COLO829 (cell line): Measurements from ENCODE around the gene ASCL4.
"Not testable (repeated sequence)": the region's sequence is repeated elsewhere in the genome, so short reads cannot be mapped to it uniquely, and the experiment has no call there.

Experiments used
- DNase-seq: peaks from one replicate; pipeline ENCODE4 v3.0.0; 2012; ENCODE audit warnings: low spot score

ASCL4 gene, protein sequence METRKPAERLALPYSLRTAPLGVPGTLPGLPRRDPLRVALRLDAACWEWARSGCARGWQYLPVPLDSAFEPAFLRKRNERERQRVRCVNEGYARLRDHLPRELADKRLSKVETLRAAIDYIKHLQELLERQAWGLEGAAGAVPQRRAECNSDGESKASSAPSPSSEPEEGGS

DNA sequence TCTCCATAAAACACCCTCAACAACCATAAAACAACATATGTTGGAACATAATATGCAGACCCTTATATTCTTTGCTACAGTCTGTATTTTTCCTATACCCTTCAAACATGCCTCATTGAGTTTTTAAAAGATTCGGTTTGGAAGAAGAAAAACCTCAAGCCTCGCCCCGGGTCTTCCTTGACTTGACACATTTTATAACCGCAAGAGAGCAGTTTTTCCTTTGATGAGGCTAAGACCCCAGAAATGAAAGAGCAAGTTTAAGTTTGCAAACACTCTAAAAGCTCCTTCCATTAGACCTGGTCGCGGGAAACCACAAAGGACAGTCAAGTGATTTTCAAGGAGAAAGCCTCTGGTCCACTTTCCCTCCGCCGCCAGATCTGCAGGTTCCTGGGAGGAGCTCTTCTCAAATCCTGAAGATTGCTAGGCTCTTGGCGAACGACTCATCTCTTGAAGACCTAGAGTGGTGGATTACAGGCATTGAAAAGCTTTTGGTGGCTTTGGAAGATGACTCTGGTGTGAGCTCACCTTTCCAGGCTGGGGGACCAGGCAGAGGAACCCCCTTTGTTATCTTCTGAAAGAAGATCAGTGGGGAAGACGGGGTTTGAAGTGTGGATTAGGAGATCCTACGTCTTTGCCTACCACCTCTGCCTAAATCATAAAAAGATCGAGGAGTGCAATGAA, at the start of gene ASCL4:
Gene ASCL4, plus strand, starts transcription at position 356 of the 681 bp plus-strand sequence. CDS start 515 bp downstream, outside the sequence.
- DNase-seq = no peak

DNA sequence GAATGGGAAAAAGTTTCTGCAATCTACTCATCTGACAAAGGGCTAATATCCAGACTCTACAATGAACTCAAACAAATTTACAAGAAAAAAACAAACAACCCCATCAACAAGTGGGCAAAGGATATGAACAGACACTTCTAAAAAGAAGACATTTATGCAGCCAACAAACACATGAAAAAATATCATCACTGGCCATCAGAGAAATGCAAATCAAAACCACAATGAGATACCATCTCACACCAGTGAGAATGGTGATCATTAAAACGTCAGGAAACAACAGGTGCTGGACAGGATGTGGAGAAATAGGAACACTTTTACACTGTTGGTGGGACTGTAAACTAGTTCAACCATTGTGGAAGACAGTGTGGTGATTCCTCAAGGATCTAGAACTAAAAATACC, 47.2 kb upstream of the ASCL4 start:
- not testable (repeated sequence) for DNase-seq

DNA sequence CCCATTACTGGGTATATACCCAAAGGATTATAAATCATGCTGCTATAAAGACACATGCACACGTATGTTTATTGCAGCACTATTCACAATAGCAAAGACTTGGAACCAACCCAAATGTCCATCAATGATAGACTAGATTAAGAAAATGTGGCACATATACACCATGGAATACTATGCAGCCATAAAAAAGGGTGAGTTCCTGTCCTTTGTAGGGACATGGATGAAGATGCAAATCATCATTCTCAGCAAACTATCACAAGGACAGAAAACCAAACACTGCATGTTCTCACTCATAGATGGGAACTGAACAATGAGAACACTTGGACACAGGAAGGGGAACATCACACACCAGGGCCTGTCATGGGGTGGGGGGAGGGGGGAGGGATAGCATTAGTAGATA, 46.8 kb upstream of the ASCL4 start:
- not testable (repeated sequence) for DNase-seq

DNA sequence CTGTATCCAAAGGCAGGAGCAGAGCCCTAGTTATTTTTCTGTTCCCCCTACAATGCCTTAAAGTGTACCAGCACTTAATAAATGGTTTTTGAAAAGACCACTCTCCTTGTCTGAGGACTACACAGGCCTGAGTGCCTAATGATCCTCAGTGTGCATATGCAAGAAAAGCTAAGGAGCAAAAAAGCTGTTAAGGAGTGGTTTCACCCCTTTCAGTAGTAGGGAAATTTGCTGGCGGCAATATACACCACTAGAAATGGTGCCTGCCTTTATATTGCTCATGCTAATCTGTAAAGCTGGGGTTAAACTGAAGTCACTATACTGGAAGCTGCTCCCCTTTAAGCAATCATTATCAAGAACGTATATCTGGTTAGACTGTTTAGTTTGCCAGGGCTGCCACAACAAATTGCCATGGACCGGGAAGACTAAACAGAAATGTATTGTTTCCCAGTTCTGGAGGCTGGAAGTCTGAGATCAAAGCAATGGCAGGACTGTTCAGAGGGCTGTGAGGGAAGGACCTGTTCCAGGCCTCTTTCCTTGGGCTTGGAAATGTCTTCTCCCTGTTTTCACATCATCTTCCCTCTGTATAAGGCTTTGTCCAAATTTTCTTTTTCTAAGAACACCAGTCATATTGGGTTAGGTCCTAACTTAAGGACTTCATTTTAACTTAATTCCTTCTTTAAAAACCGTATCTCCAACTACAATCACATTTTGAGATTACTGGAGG, 43.7 kb upstream of the ASCL4 start:
- no peak for DNase-seq

DNA sequence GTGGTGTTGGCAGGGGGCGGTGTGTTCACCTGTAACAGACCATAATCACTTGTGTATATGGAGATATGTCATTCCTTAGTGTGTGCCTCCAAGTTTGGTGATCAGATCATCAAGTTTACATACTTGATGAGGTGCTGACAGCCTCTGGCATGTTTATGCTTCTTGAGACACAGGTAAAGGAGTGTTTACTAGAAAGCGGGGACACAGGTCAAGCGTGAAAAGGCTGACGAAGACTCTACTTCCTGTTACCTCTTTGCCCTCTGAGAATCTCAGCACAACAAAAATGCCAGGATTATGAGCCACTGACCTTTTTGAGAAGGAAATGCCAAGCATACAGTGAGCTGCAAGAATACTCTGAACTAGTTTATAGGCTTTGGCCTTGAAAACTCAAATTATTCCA, 43.1 kb upstream of the ASCL4 start:
- DNase-seq = no peak

DNA sequence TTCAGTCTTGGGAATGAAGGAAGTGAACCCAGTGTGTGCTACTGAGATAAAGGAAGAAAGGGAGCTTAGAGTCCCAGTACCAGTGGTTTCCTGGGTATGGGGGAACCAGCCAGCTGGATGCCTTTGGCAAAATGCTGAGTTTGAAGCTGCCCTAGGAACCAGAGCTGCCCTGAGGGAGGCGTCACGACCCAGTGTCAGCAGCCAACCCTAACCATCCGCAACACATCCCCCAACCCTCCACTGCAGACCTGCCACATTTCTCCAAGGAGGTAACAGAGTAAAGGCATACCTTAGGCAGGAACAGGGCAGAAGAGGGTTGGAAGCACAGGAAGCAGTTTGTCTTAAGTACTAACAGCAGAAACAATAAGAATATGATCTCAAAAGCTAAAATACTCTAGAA, 42.1 kb upstream of the ASCL4 start:
- DNase-seq = no peak

DNA sequence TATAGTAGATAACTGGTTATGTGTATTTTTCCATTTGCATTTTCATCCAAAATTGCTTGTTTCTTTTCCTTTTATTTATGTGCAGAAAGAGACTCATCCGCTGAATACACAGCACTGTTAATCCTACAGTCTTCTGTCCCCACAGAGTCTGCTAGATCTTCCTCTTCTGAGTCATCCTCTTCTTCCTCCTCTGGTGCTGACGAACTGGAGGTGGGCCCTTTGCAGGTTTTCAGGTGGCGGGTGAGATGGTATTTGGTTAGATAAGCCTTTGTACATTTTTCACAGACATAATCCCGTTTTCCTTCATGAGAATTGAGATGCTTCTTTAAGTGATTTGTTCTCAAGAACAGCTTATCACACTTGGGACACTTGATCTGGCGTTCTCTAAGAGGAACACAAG, 40.4 kb upstream of the ASCL4 start:
- DNase-seq = no peak

DNA sequence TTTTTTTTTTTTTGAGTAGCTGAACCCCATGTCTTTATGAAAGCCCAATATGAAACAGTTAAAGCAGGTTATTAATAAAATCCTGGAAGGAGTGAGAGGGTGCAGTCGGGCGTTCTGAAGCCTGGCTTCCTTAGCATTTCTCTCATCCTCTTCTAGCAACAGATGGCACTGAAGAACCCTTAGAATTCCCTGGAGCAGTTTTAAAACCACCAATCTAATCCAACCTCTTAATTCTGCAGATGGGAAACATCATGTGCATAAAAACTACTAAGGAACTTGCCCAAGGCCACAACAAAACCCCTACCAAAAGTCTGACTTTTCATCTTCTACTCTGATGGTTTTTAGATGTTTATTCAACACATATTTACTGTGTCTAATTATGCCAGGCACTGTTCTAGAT, 38.7 kb upstream of the ASCL4 start:
- no peak for DNase-seq

DNA sequence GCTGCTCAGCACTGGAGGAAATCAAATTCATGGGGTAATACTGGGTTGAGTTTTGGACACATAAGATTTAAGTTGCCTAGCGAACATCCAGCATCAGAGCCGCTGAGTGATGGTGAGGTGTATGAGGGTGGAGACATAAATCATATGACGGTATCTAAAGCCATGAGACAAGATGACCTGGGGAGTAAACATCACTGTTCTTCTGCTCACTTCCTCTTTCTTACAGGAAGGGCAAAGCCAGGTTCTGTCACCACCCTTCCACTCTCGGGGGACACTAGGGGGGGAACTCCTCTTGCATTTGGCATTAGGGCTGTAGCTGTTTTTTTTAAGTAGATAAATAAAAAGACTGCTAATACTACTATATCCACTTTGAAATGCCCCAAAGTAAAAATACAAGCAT, 37.6 kb upstream of the ASCL4 start:
- no peak for DNase-seq

DNA sequence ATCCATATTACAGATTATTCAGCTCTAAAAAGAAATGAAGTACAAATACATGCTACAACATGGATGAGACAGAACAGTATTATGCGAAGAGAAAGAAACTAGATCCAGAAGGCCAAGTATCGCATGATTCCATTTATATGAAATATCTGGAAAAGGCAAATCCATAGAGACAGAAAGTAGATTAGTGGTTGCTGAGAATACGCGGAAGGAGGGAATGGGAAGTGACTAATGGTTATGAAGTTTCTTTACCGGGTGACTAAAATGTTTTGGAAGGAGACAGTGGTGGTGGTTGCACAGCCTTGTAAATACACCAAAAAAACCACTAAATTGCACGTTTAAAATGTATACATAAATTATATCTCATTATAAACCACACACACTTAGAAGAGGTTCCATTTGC, 26.0 kb upstream of the ASCL4 start:
- no peak for DNase-seq

DNA sequence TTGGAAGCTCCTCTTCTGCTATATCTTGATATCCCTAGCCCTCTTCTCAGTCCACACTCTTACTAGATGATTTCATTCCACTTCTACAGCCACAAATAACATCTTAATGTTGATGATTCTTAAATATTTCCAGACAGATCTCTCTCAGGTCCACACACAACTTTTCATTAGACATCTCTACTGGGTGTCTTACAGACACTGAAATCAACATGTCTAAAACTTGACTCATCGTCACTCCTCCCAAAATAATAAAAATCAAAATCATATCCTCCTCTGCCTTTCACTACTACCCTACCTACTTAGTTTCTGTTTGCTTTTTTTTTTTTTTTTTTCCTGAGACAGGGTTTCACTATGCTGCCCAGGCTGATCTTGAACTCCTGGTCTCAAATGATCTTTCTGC, 25.4 kb upstream of the ASCL4 start:
- DNase-seq = no peak

DNA sequence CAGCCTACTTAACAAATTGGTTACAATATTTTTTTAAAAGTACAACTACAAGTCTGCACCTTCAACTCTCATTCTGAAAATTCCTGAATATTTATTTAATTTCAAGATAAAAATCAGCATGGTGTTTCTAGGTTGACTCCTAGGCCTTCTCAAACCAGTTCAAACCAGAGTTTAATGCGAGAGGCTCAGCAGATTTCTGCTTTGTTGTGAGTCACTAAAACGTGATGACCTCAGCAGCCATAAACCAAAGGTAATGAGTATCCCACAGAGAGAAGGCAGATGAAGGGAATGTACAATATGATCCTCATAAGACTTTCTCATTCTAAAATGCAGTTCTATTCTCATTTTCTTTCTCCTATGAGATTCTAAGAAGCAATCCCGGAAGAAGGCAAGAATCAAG, 15.1 kb upstream of the ASCL4 start:
- peak; percentile 75 for DNase-seq

DNA sequence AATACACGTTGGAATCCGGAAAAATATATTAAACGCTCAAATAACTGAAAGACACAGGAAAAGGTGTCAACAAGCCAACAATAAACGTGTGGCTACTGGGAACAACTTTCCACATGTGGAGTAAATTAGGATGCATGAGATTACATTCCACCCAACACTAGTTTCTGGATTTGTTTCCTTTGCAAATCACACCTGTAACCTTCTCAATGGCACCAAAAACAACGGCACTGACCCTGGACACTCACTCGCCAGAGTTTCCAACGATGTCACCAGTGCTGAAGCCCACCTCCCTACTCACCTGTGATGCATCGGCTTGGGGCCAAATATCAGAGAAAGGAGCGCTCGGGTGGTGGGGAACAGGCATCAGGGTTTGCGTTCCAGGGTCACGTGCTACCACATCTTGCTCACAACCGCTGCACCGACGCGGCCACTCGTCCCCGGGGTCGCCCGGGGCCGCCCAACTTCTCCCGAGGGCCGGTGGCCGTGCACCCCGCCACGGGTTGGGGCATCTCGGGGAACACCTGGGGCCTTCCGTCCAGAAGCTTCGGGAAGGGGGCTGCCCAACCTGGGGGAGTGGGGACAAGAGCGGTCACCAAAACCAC, 14.2 kb upstream of the ASCL4 start:
- no peak for DNase-seq

DNA sequence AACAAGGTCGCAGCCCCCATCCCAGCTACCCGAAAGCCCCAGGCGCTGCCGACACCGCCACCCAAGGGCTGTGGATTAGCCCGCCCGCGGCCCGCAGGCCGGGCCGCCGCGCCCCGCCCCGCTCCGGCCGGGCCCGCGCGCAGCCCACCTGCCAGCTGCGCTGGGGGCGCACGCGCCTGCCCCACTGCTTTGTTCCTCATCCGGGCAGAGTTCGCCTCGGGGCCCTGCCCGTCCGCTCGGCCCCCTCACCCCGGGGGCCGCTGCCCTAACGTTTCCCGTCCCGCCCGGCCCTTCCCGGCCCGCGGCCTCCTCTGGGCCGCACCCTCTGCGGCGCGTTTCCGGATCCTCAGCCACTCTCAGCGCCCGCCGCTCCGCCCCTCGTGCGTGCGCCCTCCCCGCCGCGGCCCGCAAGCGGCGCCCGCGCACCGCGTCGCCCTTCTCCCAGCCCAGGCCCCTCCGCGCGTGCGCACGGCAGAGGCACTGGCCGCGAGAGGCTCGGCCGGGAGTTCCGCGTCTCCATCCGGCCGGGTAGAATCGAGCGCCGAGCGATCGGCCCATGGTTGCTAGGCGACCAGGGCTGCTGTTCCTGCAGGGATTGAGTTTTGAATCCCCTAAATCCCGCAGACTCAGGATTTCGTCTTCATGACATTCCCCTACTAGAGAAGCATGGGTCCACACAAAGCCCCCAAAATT, 13.5 kb upstream of the ASCL4 start, which contains the start of gene PRDM4:
Gene PRDM4, minus strand, starts transcription at position 329 of the 693 bp plus-strand sequence. CDS start 622 bp downstream, outside the sequence.
- DNase-seq = peak; percentile 97

DNA sequence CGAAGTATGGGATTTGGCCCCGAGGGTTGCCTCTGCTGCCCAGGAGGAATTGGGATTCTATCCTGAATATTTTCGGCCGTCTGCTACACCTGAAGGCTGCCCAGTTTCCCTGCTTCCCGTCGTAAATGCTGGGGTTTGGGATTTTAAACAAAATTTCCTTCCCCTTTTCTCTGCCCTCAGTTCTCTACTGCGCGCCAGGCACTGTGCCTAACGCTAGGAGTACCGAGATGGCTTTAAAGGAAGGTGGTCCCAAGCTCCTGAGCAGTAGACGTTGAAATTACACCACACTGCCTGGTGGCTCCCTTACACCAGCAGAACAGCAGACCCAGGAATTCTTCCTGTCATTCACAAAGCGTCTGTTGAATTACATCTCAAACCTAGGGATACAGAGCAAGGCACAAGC, 13.0 kb upstream of the ASCL4 start:
- no peak for DNase-seq

DNA sequence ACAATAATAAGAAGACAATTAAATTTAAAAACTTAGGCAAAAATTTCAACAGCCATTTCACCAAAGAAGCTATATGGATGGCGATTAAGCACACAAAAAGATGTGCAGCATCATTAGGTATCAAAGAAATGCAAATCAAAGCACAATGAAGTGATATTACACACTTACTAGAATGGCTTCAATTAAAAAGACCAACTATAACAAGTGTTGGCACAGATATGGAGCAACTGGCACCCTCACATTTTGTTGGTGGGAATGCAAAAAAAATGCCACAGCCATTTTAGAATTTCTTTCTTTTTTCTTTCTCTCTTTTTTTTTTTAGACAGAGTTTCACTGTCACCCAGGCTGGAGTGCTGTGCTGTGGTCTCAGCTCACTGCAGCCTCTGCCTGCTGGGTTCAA, 11.6 kb upstream of the ASCL4 start:
- DNase-seq = no peak

DNA sequence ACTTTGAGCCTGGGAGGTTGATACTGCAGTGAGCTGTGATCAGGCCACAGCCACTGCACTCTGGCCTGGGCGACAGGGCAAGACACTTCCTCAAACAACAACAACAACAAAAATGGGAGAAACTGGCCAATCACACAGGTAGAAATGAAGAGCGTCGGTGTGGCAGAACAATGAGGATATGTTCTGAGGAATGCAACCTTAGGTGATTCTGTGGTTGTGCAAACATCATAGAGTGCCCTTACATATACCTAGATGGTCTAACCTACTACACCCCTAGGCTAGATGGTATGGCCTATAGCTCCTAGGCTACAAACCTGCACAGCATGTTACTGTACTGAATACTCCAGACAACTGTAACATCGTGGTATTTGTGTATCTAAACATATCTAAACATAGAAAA, 9.9 kb upstream of the ASCL4 start:
- DNase-seq = no peak

DNA sequence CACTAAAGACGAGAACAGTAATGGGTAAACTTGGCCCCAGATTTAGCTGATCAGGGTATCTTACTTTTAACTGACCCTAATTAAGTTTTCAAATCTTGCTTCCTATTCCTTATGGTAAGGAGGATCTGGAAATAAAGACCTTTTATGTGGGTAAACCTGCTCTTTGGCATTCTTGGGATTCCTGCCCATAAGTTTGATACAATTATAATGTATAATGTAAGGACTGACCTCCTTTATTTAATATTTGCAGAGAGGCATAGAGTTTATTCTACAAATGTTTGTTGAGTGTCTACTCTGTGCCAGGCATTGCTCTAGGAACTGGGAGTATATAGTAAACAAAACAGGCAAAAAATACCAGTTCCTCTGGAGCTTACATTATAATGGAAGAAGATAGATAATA, 9.2 kb upstream of the ASCL4 start:
- no peak for DNase-seq

DNA sequence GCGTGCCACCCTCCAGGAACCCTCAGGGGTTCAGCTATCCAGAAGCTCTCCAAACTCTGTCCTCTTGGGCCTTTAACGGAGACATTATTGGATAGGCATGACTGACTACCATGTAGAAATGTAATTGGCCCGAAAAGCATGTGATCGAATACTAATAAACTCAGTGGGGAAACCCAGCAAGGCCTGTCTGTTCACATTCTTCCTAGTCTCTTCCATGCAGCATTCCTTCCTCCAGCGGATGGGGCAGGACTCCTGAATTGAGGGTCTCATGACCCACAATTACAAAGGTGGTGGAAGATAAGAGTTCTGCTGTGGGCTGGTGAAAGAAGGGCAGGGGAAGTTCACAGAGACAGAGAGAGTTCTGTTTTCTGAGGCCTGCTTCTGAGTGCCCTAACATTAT, 7.0 kb upstream of the ASCL4 start:
- DNase-seq = no peak

DNA sequence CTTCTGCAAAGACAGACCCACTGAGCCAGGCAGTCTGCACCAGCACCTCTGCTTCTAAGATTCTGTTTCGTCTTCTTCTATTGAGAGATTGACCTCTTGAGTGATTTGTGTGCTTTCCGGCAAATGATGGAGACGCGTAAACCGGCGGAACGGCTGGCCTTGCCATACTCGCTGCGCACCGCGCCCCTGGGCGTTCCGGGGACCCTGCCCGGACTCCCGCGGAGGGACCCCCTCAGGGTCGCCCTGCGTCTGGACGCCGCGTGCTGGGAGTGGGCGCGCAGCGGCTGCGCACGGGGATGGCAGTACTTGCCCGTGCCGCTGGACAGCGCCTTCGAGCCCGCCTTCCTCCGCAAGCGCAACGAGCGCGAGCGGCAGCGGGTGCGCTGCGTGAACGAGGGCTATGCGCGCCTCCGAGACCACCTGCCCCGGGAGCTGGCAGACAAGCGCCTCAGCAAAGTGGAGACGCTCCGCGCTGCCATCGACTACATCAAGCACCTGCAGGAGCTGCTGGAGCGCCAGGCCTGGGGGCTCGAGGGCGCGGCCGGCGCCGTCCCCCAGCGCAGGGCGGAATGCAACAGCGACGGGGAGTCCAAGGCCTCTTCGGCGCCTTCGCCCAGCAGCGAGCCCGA, 703 bp downstream of the ASCL4 start:
- no peak for DNase-seq

DNA sequence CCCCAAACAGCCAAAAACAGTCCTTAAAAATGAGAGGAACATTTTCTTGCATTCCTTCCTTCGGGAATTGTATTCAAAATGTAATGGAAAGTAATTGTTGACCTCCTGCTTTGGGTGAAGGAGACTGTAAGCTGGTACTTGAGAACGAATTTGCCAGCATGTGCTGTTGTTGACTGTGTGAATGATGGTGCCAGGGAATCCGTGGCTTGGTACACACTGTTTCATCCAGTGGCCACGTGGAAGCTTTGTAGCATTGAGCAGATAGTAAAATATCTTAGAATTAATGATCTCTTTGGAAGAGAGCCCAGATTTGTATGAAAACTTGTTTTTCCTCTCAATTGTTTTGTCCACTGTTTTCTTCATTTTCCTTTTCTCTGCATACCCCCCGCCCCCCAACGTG, 1.7 kb downstream of the ASCL4 start:
- DNase-seq = no peak
